ENCODE results near the gene MAN1C1. TPM values are rescaled to one million over a fixed set of nuclear protein-coding genes. Genes with fewer than 3 reads are reported as not detected.

The MAN1C1 gene
- total RNA-seq, 1 experiment from 2014 or later = 1.2 TPM

DNA sequence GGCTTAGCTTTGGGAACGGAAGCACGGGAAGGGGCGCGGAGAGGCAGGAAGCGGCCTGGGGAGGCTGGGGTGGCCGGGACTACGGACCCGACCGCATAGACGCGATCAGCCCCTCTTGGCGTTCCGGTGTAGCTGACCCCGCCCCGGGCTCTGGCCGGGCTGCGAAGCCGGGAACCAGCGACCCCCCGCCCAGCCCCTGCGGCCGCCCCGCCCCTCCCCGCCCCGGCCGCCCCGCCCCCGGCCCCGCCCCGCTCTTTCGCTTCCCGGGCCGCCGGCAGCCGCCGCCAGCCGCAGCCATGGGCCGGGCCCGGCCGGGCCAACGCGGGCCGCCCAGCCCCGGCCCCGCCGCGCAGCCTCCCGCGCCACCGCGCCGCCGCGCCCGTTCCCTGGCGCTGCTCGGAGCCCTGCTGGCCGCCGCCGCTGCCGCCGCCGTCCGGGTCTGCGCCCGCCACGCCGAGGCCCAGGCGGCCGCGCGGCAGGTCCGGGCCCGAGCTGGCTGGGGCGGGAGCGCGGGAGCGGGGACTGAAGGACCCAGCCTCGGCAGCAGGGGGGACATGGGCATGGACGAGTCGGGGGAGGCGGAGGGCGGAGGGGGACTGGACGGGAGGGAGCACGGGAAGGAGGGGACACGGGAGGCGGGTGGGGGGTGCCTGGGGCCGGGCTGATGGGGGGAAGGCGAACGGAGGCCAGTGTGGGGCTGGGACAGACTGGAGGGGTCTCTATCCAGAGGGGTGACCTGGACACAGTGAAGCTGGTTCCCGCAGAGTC is 183.5 kb downstream of the MAN1C1 start, which contains the start of gene SELENON:
Gene SELENON (plus strand): TSS at position 259 of the 768 bp plus-strand sequence. CDS start 38 bp downstream, at position 297.
- no peaks in the 10 kb centered on the region for H3K9me2 ChIP-seq (ENCODE audit: insufficient read depth)
- peak within 1 kb of the TSS; percentile 94 for H3K4me2 ChIP-seq (ENCODE audit: low read length)
- H2AFZ ChIP-seq (ENCODE audit: low read depth, low read length, poor library complexity, severe bottlenecking) = peak within 1 kb of the TSS; percentile 33
- RAD21 ChIA-PET (ENCODE audit: low non-redundant PET in 1 of 2, low total read pairs in 2 of 2, uncharacterized antibody in 2 of 2, unreplicated experiment in 2 of 2) = no interaction called here
- no peak for TF ChIP-seq JUND (IDR thresholded peaks at IDR 0.05)
- no peak for TF ChIP-seq RAD21 (IDR thresholded peaks at IDR 0.05; ENCODE audit: low read depth)
- TF ChIP-seq POLR2AphosphoS5 (IDR thresholded peaks at IDR 0.05; ENCODE audit: low read depth, low read length) = peak; percentile 32; the same call in 1 of the 2 replicates
- TF ChIP-seq, protein P1, sequence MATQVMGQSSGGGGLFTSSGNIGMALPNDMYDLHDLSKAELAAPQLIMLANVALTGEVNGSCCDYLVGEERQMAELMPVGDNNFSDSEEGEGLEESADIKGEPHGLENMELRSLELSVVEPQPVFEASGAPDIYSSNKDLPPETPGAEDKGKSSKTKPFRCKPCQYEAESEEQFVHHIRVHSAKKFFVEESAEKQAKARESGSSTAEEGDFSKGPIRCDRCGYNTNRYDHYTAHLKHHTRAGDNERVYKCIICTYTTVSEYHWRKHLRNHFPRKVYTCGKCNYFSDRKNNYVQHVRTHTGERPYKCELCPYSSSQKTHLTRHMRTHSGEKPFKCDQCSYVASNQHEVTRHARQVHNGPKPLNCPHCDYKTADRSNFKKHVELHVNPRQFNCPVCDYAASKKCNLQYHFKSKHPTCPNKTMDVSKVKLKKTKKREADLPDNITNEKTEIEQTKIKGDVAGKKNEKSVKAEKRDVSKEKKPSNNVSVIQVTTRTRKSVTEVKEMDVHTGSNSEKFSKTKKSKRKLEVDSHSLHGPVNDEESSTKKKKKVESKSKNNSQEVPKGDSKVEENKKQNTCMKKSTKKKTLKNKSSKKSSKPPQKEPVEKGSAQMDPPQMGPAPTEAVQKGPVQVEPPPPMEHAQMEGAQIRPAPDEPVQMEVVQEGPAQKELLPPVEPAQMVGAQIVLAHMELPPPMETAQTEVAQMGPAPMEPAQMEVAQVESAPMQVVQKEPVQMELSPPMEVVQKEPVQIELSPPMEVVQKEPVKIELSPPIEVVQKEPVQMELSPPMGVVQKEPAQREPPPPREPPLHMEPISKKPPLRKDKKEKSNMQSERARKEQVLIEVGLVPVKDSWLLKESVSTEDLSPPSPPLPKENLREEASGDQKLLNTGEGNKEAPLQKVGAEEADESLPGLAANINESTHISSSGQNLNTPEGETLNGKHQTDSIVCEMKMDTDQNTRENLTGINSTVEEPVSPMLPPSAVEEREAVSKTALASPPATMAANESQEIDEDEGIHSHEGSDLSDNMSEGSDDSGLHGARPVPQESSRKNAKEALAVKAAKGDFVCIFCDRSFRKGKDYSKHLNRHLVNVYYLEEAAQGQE (IDR thresholded peaks at IDR 0.05; ENCODE audit: low read depth) = no peak
- TF ChIP-seq ZFX (IDR thresholded peaks at IDR 0.05) = peak; percentile 76
- TF ChIP-seq CEBPB (IDR thresholded peaks at IDR 0.05; ENCODE audit: low read depth) = no peak
- TF ChIP-seq SRF (IDR thresholded peaks at IDR 0.05; ENCODE audit: low read depth) = no peak
- ATAC-seq (peak; percentile 68), DNase-seq (ENCODE audit: low read depth, low spot score) (no peak)
- POLR2A ChIA-PET = interaction anchor here (0.6 kb wide), 2 partner anchors 227 to 553 kb away, joined by 3 to 5 read pairs; partner anchors contain the start of gene RSRP1
- H3K36me3 ChIP-seq (ENCODE audit: control insufficient read depth in 1 of 2, insufficient read depth in 2 of 2, low read length in 2 of 2) = no peaks in the 10 kb centered on the region
- CTCF ChIA-PET = interaction anchor here (1.1 kb wide), 2 partner anchors 10 to 11 kb away, joined by 7 read pairs; no protein-coding TSS in a partner anchor
- H3K9me3 ChIP-seq (ENCODE audit: control insufficient read depth in 1 of 2, insufficient read depth in 1 of 2, low read depth in 1 of 2, low read length in 2 of 2) = no peaks in the 10 kb centered on the region
- intact Hi-C loops (cut with micrococcal nuclease) = loop anchor here (2.0 to 5.0 kb wide), 3 partner anchors 183 to 298 kb away; partner anchors contain the start of gene MAN1C1
- H3K27me3 ChIP-seq (ENCODE audit: insufficient read depth, low read length) = no peaks in the 10 kb centered on the region
- no peaks in the 10 kb centered on the region for H3K79me2 ChIP-seq (ENCODE audit: insufficient read depth, low read length)
- H4K20me1 ChIP-seq (ENCODE audit: insufficient read depth) = no peaks in the 10 kb centered on the region
- BruUV-seq (replicated peaks) = no TSS peak
- H3K4me3 ChIP-seq (replicated peaks in 1 of 2; ENCODE audit: low read depth in 1 of 2, low read length in 2 of 2) = peak within 1 kb of the TSS; percentile 66 to 72
- peaks cover 5 to 16% of the 10 kb centered on the region in 2 experiments; a peak in 3 of 4 replicates for H3K4me1 ChIP-seq (ENCODE audit: control insufficient read depth in 1 of 2, insufficient read depth in 2 of 2, low read length in 2 of 2)
- H3K27ac ChIP-seq (ENCODE audit: low read depth, low read length) = peak within 1 kb of the TSS; percentile 63; the same call in 1 of the 2 replicates
- peak within 1 kb of the TSS; percentile 77 for H3K9ac ChIP-seq (ENCODE audit: low read length)

All from HCT116 (cell line).